Limb (tissue), 2 donors: Measurements from ENCODE around the gene LBX2.
A peak's percentile ranks its signal among the peaks of the same experiment; 100 is the strongest.

ENCODE experiments used
- DNase-seq, 2 donors: peaks; one replicate each; pipeline ENCODE4 v3.0.0-alpha.2; 2016; ENCODE audit errors: extremely low spot score in 2 of 2

The LBX2 gene

GRCh38 chr2:74457549-74458131, 41.8 kb downstream of the LBX2 start:
- peak; percentile 65 to 87 for DNase-seq

- no peak for DNase-seq
These were observed 42.3 kb downstream of the LBX2 start for GRCh38 chr2:74457129-74457548.

GRCh38 chr2:74454654-74455511, 44.5 kb downstream of the LBX2 start, which contains the start of gene INO80B:
Gene INO80B, plus strand, starts transcription at chr2:74455087. Its CDS starts 30 bp downstream, at chr2:74455117.
- peak; percentile 96 to 97 for DNase-seq

GRCh38 chr2:74450570-74451190, 48.7 kb downstream of the LBX2 start:
- no peak for DNase-seq

GRCh38 chr2:74448771-74449170, 50.6 kb downstream of the LBX2 start:
- DNase-seq, result no peak
